ENCODE data around the gene GLT6D1.

- no peak for TF ChIP-seq POLR2A (IDR thresholded peaks at IDR 0.05; ENCODE audit: low read length)
- TF ChIP-seq GATA1 (IDR thresholded peaks at IDR 0.05; ENCODE audit: low read depth, low read length), result no peak
Measured at GRCh38 chr9:135616619-135617537, 22.5 kb downstream of the GLT6D1 start.
